CD4-positive, alpha-beta T cell treated with Interleukin-6 for 4 hours (primary cell): ENCODE data around the gene WASF3.
"Not testable (repeated sequence)": the region's sequence is repeated elsewhere in the genome, so short reads cannot be mapped to it uniquely, and the experiment has no call there.

Experiments
- DNase-seq: peaks from one replicate; pipeline ENCODE4 v3.0.0-alpha.2; 2020; ENCODE audit warnings: mixed read lengths

WASF3 gene

GRCh38 chr13:26590951-26591350, 33.5 kb downstream of the WASF3 start:
- DNase-seq, result no peak

- DNase-seq, result no peak
Measured at GRCh38 chr13:26591672-26592071, 34.2 kb downstream of the WASF3 start.

GRCh38 chr13:26593661-26594060, 36.2 kb downstream of the WASF3 start:
- no peak for DNase-seq

GRCh38 chr13:26594363-26594762, 36.9 kb downstream of the WASF3 start:
- DNase-seq, result no peak

GRCh38 chr13:26596458-26596857, 39.0 kb downstream of the WASF3 start:
- no peak for DNase-seq

GRCh38 chr13:26599403-26599802, 41.9 kb downstream of the WASF3 start:
- no peak for DNase-seq

GRCh38 chr13:26599860-26600259, 42.4 kb downstream of the WASF3 start:
- no peak for DNase-seq

GRCh38 chr13:26600343-26600742, 42.9 kb downstream of the WASF3 start:
- no peak for DNase-seq

- no peak for DNase-seq
Measured at GRCh38 chr13:26601669-26602068, 44.2 kb downstream of the WASF3 start.

GRCh38 chr13:26602783-26603182, 45.3 kb downstream of the WASF3 start:
- DNase-seq, result no peak

- DNase-seq, result no peak
Measured at GRCh38 chr13:26604784-26605545, 47.5 kb downstream of the WASF3 start.

GRCh38 chr13:26605845-26606244, 48.4 kb downstream of the WASF3 start:
- DNase-seq, result no peak

GRCh38 chr13:26606631-26607030, 49.1 kb downstream of the WASF3 start:
- DNase-seq, result no peak

- DNase-seq, result no peak
Measured at GRCh38 chr13:26614721-26615120, 57.2 kb downstream of the WASF3 start.

GRCh38 chr13:26616126-26616525, 58.6 kb downstream of the WASF3 start:
- no peak for DNase-seq

GRCh38 chr13:26618726-26619125, 61.2 kb downstream of the WASF3 start:
- DNase-seq, result no peak

- DNase-seq, result no peak
Measured at GRCh38 chr13:26619358-26619757, 61.9 kb downstream of the WASF3 start.

GRCh38 chr13:26621731-26622401, 64.4 kb downstream of the WASF3 start:
- DNase-seq, result no peak

GRCh38 chr13:26623125-26623524, 65.6 kb downstream of the WASF3 start:
- no peak for DNase-seq

- no peak for DNase-seq
Measured at GRCh38 chr13:26624572-26624971, 67.1 kb downstream of the WASF3 start.

- DNase-seq, result no peak
Measured at GRCh38 chr13:26626271-26626670, 68.8 kb downstream of the WASF3 start.

- no peak for DNase-seq
Measured at GRCh38 chr13:26628706-26629105, 71.2 kb downstream of the WASF3 start.

GRCh38 chr13:26629260-26629825, 71.9 kb downstream of the WASF3 start:
- DNase-seq, result no peak

- not testable (repeated sequence) for DNase-seq
Measured at GRCh38 chr13:26635634-26636033, 78.2 kb downstream of the WASF3 start.
